Ovary (tissue), 3 donors: Measurements from ENCODE around the gene TMEM192.

Source experiments
- POLR2A ChIP-seq: fragments of 450-650 bp; IDR thresholded peaks from one replicate; pipeline ENCODE4 v1.6.1; 2017; ENCODE audit warnings: antibody characterized with exemption, mild to moderate bottlenecking, moderate library complexity
- TF ChIP-seq, protein P1 (sequence below), 3 donors: fragments of 450-650 bp in 2 of 3; fragments of 200-600 bp in 1 of 3; IDR thresholded peaks; one replicate each; pipeline versions ENCODE4 v1.5.1 to v1.8.0; 2016 to 2022; ENCODE audit warnings: antibody characterized with exemption in 3 of 3, mild to moderate bottlenecking in 1 of 3
- donor health status: DM: no; HTN: no; CAD: no.

DNA sequence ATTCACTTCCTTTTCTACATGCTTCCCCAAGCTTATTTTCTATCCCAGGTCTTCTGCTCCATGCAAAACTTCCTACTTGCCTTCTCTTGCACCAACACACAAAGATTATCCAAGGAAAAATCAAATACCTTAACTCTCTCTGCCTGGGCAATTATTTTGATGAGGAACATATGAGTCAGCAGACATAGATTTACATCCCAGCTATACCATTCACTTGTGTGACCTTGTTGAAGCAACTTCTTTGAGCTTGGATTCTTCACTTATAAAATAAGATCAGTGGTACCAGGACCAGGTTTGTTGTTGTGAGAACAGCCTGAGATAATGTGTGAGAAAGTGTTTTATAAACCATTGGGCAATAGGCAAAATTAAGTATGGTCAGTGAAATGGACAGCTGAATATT is 39.1 kb upstream of the TMEM192 start:
- TF ChIP-seq, protein P1, sequence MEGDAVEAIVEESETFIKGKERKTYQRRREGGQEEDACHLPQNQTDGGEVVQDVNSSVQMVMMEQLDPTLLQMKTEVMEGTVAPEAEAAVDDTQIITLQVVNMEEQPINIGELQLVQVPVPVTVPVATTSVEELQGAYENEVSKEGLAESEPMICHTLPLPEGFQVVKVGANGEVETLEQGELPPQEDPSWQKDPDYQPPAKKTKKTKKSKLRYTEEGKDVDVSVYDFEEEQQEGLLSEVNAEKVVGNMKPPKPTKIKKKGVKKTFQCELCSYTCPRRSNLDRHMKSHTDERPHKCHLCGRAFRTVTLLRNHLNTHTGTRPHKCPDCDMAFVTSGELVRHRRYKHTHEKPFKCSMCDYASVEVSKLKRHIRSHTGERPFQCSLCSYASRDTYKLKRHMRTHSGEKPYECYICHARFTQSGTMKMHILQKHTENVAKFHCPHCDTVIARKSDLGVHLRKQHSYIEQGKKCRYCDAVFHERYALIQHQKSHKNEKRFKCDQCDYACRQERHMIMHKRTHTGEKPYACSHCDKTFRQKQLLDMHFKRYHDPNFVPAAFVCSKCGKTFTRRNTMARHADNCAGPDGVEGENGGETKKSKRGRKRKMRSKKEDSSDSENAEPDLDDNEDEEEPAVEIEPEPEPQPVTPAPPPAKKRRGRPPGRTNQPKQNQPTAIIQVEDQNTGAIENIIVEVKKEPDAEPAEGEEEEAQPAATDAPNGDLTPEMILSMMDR (IDR thresholded peaks at IDR 0.05) = no peak
- TF ChIP-seq POLR2A = no peak
